ENCODE data around the gene MALT1.
"Not testable (repeated sequence)": the region's sequence is repeated elsewhere in the genome, so short reads cannot be mapped to it uniquely, and the experiment has no call there.

The MALT1 gene

DNA sequence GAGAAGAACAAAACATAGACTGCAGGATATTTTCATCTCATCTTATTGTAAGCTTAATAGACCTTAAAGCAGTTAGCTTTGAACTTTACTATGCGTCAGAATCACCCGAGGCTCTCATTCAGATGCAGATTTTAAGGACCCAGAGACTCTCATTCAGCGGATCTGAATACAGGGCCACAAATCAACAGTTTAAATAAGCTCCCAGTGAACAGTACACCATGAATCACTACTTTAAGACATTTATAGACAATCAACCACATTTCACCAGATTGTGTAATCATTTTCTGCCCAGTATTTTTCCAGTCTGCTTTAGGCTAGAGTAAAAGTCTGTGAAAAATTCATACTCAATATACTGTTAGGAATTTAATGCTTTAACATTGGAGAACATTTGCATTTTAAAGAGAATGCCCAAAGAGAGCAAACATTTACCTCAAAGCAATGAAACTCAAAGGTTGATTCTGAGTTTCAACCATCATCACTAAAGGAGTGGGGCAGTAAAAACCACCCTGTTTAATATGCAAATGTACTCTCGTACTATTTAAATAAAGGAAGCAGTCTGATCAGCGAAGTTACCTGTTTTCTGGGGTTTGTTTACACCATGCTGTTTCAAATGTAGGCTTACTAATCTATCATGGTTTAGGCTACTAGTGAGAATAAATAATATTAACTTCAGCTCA, 31.4 kb upstream of the MALT1 start:
- H3K9me3 ChIP-seq (replicated peaks; ENCODE audit: insufficient read depth, low read length) = no peaks in the 10 kb centered on the region
- no peaks in the 10 kb centered on the region for H3F3A ChIP-seq (ENCODE audit: insufficient read depth, low read length)
- H3K4me2 ChIP-seq (ENCODE audit: low read depth, low read length) = peak overlapping the region; percentile 21
- peaks cover 49% of the 10 kb centered on the region for H3K4me1 ChIP-seq (ENCODE audit: low read length)
- no peak overlapping the region; the same call in 1 of the 2 replicates for H3K9ac ChIP-seq (ENCODE audit: low read length)
- peak overlapping the region; percentile 47; the same call in 1 of the 2 replicates for H3K27ac ChIP-seq (ENCODE audit: low read length)
- no peaks in the 10 kb centered on the region for H4K20me1 ChIP-seq (ENCODE audit: insufficient read depth, low read length)
- TF ChIP-seq EZH2 (optimal IDR thresholded peaks at IDR 0.05; ENCODE audit: low read depth, low read length) (no peak), EZH2phosphoT487 (IDR thresholded peaks at IDR 0.05; ENCODE audit: low read length) (no peak)
- TF ChIP-seq, protein P1, sequence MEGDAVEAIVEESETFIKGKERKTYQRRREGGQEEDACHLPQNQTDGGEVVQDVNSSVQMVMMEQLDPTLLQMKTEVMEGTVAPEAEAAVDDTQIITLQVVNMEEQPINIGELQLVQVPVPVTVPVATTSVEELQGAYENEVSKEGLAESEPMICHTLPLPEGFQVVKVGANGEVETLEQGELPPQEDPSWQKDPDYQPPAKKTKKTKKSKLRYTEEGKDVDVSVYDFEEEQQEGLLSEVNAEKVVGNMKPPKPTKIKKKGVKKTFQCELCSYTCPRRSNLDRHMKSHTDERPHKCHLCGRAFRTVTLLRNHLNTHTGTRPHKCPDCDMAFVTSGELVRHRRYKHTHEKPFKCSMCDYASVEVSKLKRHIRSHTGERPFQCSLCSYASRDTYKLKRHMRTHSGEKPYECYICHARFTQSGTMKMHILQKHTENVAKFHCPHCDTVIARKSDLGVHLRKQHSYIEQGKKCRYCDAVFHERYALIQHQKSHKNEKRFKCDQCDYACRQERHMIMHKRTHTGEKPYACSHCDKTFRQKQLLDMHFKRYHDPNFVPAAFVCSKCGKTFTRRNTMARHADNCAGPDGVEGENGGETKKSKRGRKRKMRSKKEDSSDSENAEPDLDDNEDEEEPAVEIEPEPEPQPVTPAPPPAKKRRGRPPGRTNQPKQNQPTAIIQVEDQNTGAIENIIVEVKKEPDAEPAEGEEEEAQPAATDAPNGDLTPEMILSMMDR (IDR thresholded peaks at IDR 0.05; ENCODE audit: low read length) = no peak
- H2AFZ ChIP-seq (ENCODE audit: low read length) = peak overlapping the region; percentile 53; the same call in 1 of the 2 replicates
- peak; percentile 43 for DNase-seq
- H3K27me3 ChIP-seq (replicated peaks; ENCODE audit: insufficient read depth, low read length) = no peaks in the 10 kb centered on the region
- H3K36me3 ChIP-seq (replicated peaks; ENCODE audit: insufficient read depth, low read length) = no peaks in the 10 kb centered on the region
- no peaks in the 10 kb centered on the region for H3K9me2 ChIP-seq (replicated peaks; ENCODE audit: insufficient read depth, low read length)
- no peak overlapping the region for H3K4me3 ChIP-seq (ENCODE audit: low read length)
- H3K79me2 ChIP-seq (ENCODE audit: low read length) = no peaks in the 10 kb centered on the region

DNA sequence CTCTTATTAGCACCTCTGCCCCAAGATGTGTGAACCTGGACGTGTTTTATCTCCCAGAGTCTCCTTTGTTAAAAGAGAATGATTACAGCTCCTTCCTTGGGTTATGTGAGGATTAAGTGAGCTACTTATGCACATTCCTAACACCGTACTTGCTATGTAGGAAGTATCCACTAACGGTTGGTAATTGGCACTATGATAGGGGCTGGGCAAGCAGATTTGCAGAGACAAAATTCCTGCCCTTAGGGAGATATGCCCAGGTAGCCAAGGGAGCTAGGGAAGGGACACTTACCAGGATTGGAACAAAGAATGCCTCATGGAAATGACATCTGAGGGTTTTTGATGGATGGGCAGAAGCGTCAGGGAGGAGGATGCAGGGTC, 30.8 kb upstream of the MALT1 start:
- H3K9me2 ChIP-seq (replicated peaks; ENCODE audit: insufficient read depth, low read length) = no peaks in the 10 kb centered on the region
- H3K9ac ChIP-seq (ENCODE audit: low read length) = no peak overlapping the region; the same call in 1 of the 2 replicates
- no peaks in the 10 kb centered on the region for H3K79me2 ChIP-seq (ENCODE audit: low read length)
- peaks cover 44% of the 10 kb centered on the region for H3K4me1 ChIP-seq (ENCODE audit: low read length)
- peak overlapping the region; percentile 21; the same call in 1 of the 2 replicates for H3K4me2 ChIP-seq (ENCODE audit: low read depth, low read length)
- H2AFZ ChIP-seq (ENCODE audit: low read length) = peak overlapping the region; percentile 53; the same call in 1 of the 2 replicates
- no peak overlapping the region for H3K4me3 ChIP-seq (ENCODE audit: low read length)
- H3F3A ChIP-seq (ENCODE audit: insufficient read depth, low read length) = no peaks in the 10 kb centered on the region
- no peaks in the 10 kb centered on the region for H3K36me3 ChIP-seq (replicated peaks; ENCODE audit: insufficient read depth, low read length)
- H3K27me3 ChIP-seq (replicated peaks; ENCODE audit: insufficient read depth, low read length) = no peaks in the 10 kb centered on the region
- DNase-seq = no peak
- peak overlapping the region; percentile 47; the same call in 1 of the 2 replicates for H3K27ac ChIP-seq (ENCODE audit: low read length)
- no peaks in the 10 kb centered on the region for H3K9me3 ChIP-seq (replicated peaks; ENCODE audit: insufficient read depth, low read length)
- no peaks in the 10 kb centered on the region for H4K20me1 ChIP-seq (ENCODE audit: insufficient read depth, low read length)
- TF ChIP-seq, protein P1 (IDR thresholded peaks at IDR 0.05; ENCODE audit: low read length) = no peak
- TF ChIP-seq EZH2 (optimal IDR thresholded peaks at IDR 0.05; ENCODE audit: low read depth, low read length) (no peak), EZH2phosphoT487 (IDR thresholded peaks at IDR 0.05; ENCODE audit: low read length) (no peak)

DNA sequence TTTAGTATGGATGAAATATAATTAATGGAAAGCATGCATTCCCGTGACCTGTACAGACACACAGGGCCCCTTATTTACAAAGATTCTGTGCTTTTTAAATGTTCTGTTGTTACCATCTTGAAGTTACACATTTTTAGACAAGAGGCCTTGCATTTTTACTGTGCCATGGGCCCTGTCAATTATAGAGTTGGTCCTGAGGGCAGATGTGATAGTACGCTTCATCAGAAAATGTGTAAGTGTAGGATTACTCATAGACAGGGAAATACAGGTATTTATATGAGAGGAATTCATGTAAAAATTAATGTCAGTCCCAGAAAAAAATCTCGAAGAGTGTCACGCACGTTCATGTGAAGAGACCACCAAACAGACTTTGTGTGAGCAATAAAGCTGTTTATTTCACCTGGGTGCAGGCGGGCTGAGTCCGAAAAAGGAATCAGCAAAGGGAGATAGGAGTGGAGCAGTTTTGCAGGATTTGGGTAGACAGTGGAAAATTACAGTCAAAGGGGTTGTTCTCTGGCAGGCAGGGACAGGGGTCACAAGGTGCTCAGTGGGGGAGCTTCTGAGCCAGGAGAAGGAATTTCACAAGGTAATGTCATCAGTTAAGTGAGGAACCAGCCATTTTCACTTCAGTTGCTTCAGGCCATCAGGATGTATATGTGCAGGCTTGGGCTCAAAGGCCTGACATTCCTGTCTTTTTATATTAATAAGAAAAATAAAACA, 30.2 kb upstream of the MALT1 start:
- Histone ChIP-seq H3K9ac (ENCODE audit: low read length) (no peak overlapping the region), H3K9me3 (replicated peaks; ENCODE audit: insufficient read depth, low read length) (no peaks in the 10 kb centered on the region), H2AFZ (ENCODE audit: low read length) (no peak overlapping the region), H3K27ac (ENCODE audit: low read length) (no peak overlapping the region; the same call in 1 of the 2 replicates), H3K9me2 (replicated peaks; ENCODE audit: insufficient read depth, low read length) (no peaks in the 10 kb centered on the region), H3K4me2 (ENCODE audit: low read depth, low read length) (0 out of 2 replicates have a peak overlapping the region, but pooled peaks have one; percentile 21), H3F3A (ENCODE audit: insufficient read depth, low read length) (no peaks in the 10 kb centered on the region), H3K36me3 (replicated peaks; ENCODE audit: insufficient read depth, low read length) (no peaks in the 10 kb centered on the region), H3K4me3 (ENCODE audit: low read length) (no peak overlapping the region), H3K4me1 (ENCODE audit: low read length) (peaks cover 37% of the 10 kb centered on the region), H3K27me3 (replicated peaks; ENCODE audit: insufficient read depth, low read length) (no peaks in the 10 kb centered on the region), H4K20me1 (ENCODE audit: insufficient read depth, low read length) (no peaks in the 10 kb centered on the region), H3K79me2 (ENCODE audit: low read length) (no peaks in the 10 kb centered on the region)
- TF ChIP-seq, protein P1 (IDR thresholded peaks at IDR 0.05; ENCODE audit: low read length) = no peak
- TF ChIP-seq EZH2 (optimal IDR thresholded peaks at IDR 0.05; ENCODE audit: low read depth, low read length) = no peak
- no peak for TF ChIP-seq EZH2phosphoT487 (IDR thresholded peaks at IDR 0.05; ENCODE audit: low read length)
- no peak for DNase-seq

DNA sequence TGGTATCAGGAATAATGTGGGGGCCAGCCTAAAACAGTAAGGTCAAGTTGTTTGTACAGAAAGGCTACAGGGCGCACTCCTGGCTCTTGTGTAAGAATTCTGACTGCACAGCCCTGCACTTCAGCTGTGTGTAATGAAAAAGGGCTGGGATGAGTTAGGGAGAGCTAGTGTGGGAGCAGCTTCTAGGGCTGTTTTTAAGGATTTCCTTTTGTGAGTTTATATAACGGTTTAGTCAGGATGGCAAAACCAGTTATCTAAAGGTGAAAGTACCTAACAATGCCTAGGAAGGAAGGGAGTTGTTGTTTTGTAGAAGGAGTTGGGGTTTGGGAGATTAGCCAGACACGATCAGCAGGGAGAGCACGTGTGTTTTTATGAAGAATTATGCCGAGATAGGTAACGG, 27.7 kb upstream of the MALT1 start:
- not testable (repeated sequence) for H3K27me3 ChIP-seq (replicated peaks; ENCODE audit: insufficient read depth, low read length); H2AFZ ChIP-seq (ENCODE audit: low read length); H3K9ac ChIP-seq (ENCODE audit: low read length); DNase-seq; H3K27ac ChIP-seq (ENCODE audit: low read length); H3K9me2 ChIP-seq (replicated peaks; ENCODE audit: insufficient read depth, low read length); H3K4me3 ChIP-seq (ENCODE audit: low read length); H4K20me1 ChIP-seq (ENCODE audit: insufficient read depth, low read length); H3K9me3 ChIP-seq (replicated peaks; ENCODE audit: insufficient read depth, low read length); H3K79me2 ChIP-seq (ENCODE audit: low read length); H3K36me3 ChIP-seq (replicated peaks; ENCODE audit: insufficient read depth, low read length); H3F3A ChIP-seq (ENCODE audit: insufficient read depth, low read length); H3K4me2 ChIP-seq (ENCODE audit: low read depth, low read length)
- H3K4me1 ChIP-seq (ENCODE audit: low read length) = peaks cover 21% of the 10 kb centered on the region
